SH-SY5Y (cell line): Measurements from ENCODE around the gene ALS2CL.

ENCODE experiments used
- GATA2 ChIP-seq: IDR thresholded peaks from 2 replicates; pipeline ENCODE4 v1.6.1; 2011; ENCODE audit warnings: mild to moderate bottlenecking, low read depth, low read length
- GATA3 ChIP-seq: IDR thresholded peaks from 2 replicates; pipeline ENCODE4 v1.6.1; 2011; ENCODE audit warnings: low read depth, mild to moderate bottlenecking, low read length, moderate library complexity

The ALS2CL gene

DNA sequence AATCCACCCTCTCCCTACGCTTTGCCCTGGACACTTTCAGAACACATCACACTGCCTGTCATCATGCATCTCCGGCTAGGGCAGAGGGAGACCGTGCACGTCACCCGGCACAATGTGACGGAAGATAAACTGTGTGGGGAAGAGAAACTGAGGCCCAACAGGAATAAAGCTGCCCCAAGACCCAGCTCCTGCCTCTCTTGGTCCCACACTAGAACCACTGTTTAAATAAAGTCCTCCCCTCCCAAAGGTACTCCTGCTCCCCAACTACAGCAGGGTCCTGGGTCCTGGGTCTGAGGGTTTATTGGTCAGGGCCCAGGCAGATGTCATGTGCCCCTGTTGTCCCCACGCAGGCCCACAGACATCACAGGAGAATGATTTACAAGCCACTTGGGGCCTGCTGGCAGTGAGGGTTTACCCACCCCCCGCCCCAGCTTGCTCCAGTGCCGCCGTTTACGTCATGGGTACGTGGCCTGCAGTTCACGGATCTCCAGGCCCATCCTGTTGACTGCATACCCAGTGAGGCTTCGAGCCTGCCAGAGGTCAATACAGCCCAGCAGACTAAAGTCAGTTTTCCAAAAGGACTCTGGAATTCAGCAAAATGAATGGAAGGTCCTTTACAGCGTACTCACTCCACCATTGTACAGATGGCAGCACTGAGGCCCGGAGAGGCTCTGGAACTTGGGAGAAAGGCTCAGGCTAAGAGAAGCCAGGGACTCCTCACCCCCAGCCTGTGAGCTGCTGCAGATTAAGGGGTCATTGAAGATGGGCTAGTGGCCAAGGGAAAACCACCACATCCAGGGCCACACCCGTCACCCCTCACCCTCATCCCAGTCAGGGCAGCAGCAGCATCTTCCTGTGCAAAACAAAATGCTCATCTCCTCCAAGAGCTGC is 23.2 kb downstream of the ALS2CL start:
- TF ChIP-seq GATA2 = no peak
- no peak for TF ChIP-seq GATA3

DNA sequence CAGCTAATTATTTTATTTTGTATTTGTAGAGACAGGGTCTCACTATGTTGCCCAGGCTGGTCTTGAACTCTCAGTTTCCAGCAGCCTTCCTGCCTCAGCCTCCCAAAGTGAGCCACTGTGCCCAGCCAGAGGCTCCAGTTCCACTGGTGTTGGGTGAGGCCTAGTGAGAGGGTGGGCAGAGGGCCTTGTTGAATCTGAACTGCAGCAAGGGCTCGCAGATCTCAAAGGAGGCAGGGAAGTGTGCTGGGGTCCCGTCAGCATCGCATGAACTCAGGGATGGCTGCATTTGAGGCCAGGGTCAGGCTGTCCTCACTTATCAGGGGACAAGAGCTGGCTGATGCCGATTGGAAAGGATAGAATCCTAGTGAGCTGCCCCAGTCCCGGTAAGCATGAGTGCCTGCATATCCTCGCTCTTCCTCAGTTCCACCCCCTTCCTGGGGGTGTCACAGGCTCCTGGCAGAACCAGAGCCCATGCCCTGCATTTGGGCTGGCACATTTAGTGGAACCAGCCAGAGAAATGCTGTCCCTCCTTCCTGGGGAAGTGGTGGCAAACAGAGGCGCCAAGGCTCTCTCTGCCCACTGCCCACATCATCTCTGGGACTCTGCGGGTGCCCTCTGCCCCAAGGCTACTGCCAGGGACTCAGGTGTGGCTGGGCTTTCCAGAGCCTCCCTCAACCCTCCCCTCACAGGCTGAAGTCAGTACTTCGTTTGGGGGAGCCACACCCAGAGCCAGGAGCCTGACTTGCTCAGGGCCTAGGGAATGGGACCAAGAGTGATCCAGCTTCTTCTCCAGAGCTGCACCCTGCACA is 24.1 kb downstream of the ALS2CL start:
- no peak for TF ChIP-seq GATA3
- no peak for TF ChIP-seq GATA2

- TF ChIP-seq GATA3 (no peak), GATA2 (no peak)
These were observed 24.9 kb downstream of the ALS2CL start for GRCh38 chr3:46668591-46668990.

GRCh38 chr3:46668116-46668515 is 25.4 kb downstream of the ALS2CL start:
- no peak for TF ChIP-seq GATA2
- no peak for TF ChIP-seq GATA3

- TF ChIP-seq GATA3 (no peak), GATA2 (no peak)
These were observed 25.8 kb downstream of the ALS2CL start for GRCh38 chr3:46667657-46668056.

DNA sequence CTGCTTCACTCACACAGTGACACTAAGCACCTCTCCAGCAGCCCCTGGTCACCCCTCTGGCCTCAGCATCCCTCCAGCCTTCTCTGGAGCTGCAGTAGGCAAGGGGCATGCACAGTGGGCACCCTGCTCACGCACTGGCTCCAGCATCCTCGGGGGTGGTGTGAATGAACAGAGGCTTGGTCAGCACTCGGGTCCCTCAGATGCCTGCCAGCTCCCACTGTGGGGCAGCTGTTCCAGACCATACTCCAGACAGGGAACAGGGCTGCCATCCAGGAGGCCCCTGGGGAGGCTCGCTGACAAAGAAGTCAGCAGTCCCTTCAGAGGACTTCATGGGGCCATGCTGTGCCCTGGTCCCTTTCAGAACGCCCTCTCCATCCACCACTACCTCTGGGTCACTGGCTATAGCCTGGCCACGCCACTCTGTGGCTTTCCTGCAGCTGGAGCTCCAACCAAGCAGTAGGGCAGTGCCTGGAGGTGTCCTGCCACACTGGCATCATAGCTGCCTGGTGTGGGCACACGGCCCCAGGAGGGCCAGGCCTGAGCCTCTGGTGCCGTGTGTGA is 26.3 kb downstream of the ALS2CL start:
- no peak for TF ChIP-seq GATA2
- no peak for TF ChIP-seq GATA3

DNA sequence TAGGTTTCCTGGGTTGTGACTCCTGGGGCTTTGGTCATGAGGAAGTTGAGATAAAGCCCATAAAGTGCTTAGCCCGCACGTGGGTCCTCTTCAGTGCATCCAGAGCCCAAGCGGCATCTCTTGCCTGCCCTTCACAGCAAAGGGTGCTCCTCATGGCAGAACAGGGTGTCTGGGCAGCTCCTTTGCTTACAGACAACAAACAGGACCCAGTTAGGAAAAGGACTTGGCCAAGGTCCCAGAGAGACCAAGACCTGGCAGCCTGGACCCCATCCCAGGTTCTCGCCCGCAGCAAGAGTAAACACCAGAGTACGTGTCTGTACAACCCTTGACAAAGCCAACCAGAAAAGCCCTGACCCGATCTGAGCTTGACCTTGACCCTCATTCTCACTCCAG is 27.0 kb downstream of the ALS2CL start:
- TF ChIP-seq GATA3 = no peak
- TF ChIP-seq GATA2 = no peak

DNA sequence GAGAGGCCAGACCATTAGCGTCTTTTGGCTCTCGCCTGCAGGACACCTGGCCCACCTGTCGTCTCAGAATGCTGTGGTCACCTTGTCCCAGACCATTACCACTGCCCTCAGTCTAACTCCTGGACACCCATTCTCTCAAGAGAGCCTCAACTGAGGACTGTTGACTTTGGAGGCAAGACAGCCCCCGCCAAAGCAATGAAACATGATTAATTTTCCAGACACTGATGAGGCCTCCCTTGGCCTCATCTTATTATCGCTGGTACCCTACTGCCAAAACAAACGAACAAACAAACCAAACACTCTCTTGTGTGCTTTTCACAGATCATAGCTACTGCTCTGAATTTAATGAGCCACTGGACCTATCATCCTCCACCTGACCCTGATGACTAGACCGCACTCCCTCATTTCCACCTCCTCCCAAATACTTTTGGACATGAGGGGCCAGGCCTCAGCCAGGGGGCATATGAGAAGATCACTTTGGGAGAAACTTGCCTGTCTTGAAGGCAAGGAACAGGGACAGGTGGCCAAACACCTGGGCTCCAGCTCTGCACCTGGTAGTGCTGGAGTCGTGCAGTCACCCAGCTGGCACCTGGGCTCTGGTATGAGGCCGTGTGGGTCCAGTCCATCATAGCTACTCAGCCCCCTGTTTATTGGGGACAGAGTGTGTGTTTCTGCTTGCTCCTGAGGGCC is 27.6 kb downstream of the ALS2CL start:
- TF ChIP-seq GATA2 (no peak), GATA3 (no peak)

- TF ChIP-seq GATA3 (no peak), GATA2 (peak; percentile 45; the same call in 1 of the 2 replicates)
These were observed 28.3 kb downstream of the ALS2CL start for GRCh38 chr3:46664971-46665762.

- TF ChIP-seq GATA2 (no peak), GATA3 (no peak)
These were observed 29.1 kb downstream of the ALS2CL start for GRCh38 chr3:46664188-46664970.

DNA sequence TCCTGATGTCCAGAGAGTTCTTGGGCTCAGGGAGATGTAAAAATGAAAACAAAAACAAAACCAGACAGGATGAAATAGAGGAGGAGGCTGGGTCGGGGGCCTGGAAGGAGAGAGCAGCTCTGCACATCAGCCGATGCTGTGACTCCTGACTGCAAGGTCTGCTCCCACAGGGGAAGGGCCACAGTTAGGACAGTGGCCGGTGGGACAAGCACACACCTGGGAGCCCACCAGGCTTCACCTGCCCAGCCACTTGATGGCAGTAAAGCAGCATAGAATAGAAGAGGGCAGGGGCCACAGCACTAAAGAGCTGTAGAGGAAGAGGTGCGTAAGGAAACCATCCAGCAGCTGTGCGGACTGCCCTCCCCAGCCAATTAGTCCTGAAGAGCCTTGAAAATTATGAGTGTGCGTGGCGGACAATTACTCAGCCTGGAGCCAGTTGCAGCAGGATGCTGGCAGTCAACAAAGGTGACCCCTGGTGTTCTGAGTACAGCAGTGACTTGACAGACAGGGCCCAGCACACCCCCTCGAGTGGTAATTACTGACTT is 29.8 kb downstream of the ALS2CL start:
- TF ChIP-seq GATA3 = no peak
- no peak for TF ChIP-seq GATA2

DNA sequence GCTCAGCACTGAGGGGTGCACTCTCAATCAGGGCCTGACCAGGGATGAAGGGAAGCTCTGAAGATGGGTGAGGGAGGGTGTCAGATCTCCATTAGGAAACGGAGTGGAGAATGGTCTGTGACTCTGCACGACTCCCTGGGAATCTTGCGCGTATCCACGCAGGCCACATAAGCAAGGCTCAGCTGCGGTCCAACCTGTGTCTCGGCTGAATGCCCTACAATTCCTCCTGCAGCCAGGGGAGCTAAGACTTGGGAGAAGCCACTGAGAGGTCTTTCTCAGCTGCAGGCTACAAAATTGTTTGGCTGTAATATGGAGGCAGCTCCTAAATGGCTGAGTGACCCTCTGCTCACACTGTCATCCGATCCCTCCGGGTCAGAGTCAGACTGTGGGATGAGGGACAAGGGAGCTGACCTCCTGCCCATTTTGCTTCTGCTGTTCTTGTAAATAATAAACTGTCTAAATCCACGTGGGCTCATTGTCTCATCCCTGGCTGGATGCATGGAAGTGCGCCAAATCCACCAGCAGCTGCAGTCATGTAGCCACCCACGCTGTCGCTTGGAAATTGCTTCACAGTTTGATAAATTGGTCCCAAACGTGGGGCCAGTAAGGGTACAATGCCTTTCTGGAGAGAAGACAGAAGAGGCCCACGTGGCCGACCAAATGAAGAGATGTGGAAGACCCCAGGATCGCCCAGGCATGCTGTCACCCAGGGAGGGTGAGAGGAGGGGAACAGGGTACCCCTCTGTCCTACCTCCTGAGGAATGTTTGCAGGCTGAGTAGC is 30.5 kb downstream of the ALS2CL start:
- TF ChIP-seq GATA3 (no peak), GATA2 (no peak)
